ENCODE data around the gene FAM171A2. TPM values are rescaled to one million over a fixed set of nuclear protein-coding genes. Genes with fewer than 3 reads are reported as not detected.

The FAM171A2 gene
- polyA plus RNA-seq, 1 experiment, result 2.3 TPM

GRCh38 chr17:44323359-44324091 is 40.1 kb downstream of the FAM171A2 start:
- Histone ChIP-seq H3K27me3 (ENCODE audit: control insufficient read depth, insufficient read depth, low read length) (no peaks in the 10 kb centered on the region), H3K36me3 (ENCODE audit: control insufficient read depth, insufficient read depth, low read length) (peaks cover 18% of the 10 kb centered on the region), H3K4me3 (ENCODE audit: low read depth, low read length) (peak overlapping the region; percentile 93)
- ChIA-PET POLR2A (no interaction called here), CTCF (interaction anchor here (1.2 to 2.1 kb wide), 2 partner anchors 11 to 114 kb away, joined by 3 to 8 read pairs; no protein-coding TSS in a partner anchor)
- no peak for DNase-seq (ENCODE audit: low read depth)
- TF ChIP-seq CTCF (IDR thresholded peaks at IDR 0.05; ENCODE audit: insufficient read depth, low read depth, low read length), result no peak

- POLR2A ChIA-PET, result no interaction called here
- no peak for TF ChIP-seq CTCF (IDR thresholded peaks at IDR 0.05; ENCODE audit: insufficient read depth, low read depth, low read length)
- H3K36me3 ChIP-seq (ENCODE audit: control insufficient read depth, insufficient read depth, low read length), result peaks cover 18% of the 10 kb centered on the region
- peaks cover 1% of the 10 kb centered on the region; the same call in 1 of the 2 replicates for H3K27me3 ChIP-seq (ENCODE audit: control insufficient read depth, insufficient read depth, low read length)
- H3K4me3 ChIP-seq (ENCODE audit: low read depth, low read length), result no peak overlapping the region
- no peak for DNase-seq (ENCODE audit: low read depth)
- CTCF ChIA-PET, result interaction anchor here (1.2 to 1.3 kb wide), 2 partner anchors 23 to 112 kb away, joined by 3 to 5 read pairs; no protein-coding TSS in a partner anchor
Observed at GRCh38 chr17:44322236-44322895, 41.3 kb downstream of the FAM171A2 start.

GRCh38 chr17:44321246-44322120 is 42.2 kb downstream of the FAM171A2 start:
- H3K36me3 ChIP-seq (ENCODE audit: control insufficient read depth, insufficient read depth, low read length), result peaks cover 18% of the 10 kb centered on the region
- TF ChIP-seq CTCF (IDR thresholded peaks at IDR 0.05; ENCODE audit: insufficient read depth, low read depth, low read length), result no peak
- POLR2A ChIA-PET, result interaction anchor here (0.5 kb wide), 1 partner anchor 100 kb away, joined by 4 read pairs; no protein-coding TSS in a partner anchor
- CTCF ChIA-PET, result interaction anchor here (0.6 to 1.3 kb wide), 6 partner anchors 9 to 111 kb away, joined by 3 to 5 read pairs (median 3); partner anchors contain the start of gene UBTF
- no peak overlapping the region for H3K4me3 ChIP-seq (ENCODE audit: low read depth, low read length)
- no peak for DNase-seq (ENCODE audit: low read depth)
- H3K27me3 ChIP-seq (ENCODE audit: control insufficient read depth, insufficient read depth, low read length), result peaks cover 7% of the 10 kb centered on the region

- TF ChIP-seq CTCF (IDR thresholded peaks at IDR 0.05; ENCODE audit: insufficient read depth, low read depth, low read length), result no peak
- DNase-seq (ENCODE audit: low read depth), result no peak
- Histone ChIP-seq H3K4me3 (ENCODE audit: low read depth, low read length) (no peak overlapping the region), H3K36me3 (ENCODE audit: control insufficient read depth, insufficient read depth, low read length) (peaks cover 18% of the 10 kb centered on the region), H3K27me3 (ENCODE audit: control insufficient read depth, insufficient read depth, low read length) (peaks cover 17% of the 10 kb centered on the region)
- ChIA-PET CTCF (interaction anchor here (1.1 kb wide), 2 partner anchors 11 to 110 kb away, joined by 3 to 4 read pairs; no protein-coding TSS in a partner anchor), POLR2A (no interaction called here)
Observed at GRCh38 chr17:44320066-44320465, 43.6 kb downstream of the FAM171A2 start.

All from BJ (cell line).